GM18951 (cell line): ENCODE data around the gene MOB2.

Source experiments
- POLR2A ChIP-seq: IDR thresholded peaks from 4 replicates; pipeline ENCODE4 v1.6.1; 2011; ENCODE audit warnings: mild to moderate bottlenecking; ENCODE audit not compliant: insufficient read length, insufficient read depth; ENCODE audit errors: extremely low read depth
- in situ Hi-C: fragments of 300-500 bp; cut with MboI; formaldehyde crosslinking; loops from one replicate; pipeline ENCODE4 v1.12.0; 2022; ENCODE audit warnings: low sequenced_read_pairs, mixed read lengths, inconsistent platforms; ENCODE audit not compliant: unreplicated experiment

MOB2 gene

GRCh38 chr11:1504581-1505290, 18.2 kb upstream of the MOB2 start:
- in situ Hi-C loops = no loop called here

DNA sequence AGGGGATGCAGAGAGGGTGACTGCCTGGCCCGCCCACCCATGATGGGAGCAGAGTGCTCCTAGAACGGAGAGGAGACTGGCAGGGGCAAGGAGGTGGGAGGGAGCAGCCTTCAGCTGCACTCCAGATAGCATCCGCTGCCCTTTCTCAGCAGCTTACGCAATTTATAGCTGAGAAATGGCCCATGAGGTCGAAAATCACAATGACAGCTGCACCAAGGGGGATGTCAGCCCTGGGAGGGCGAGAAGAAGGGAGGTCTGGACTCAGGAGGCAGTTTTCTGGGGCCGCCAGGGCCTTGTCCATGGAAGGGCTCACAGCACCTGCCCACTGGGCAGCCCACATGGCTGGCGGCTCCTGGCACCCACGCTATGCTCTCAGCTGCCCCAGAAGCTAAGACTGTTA, 17.6 kb upstream of the MOB2 start:
- in situ Hi-C loops = no loop called here
- TF ChIP-seq POLR2A = no peak

More at GRCh38 chr11:1504581-1505290, 18.2 kb upstream of the MOB2 start:
- TF ChIP-seq POLR2A = no peak

DNA sequence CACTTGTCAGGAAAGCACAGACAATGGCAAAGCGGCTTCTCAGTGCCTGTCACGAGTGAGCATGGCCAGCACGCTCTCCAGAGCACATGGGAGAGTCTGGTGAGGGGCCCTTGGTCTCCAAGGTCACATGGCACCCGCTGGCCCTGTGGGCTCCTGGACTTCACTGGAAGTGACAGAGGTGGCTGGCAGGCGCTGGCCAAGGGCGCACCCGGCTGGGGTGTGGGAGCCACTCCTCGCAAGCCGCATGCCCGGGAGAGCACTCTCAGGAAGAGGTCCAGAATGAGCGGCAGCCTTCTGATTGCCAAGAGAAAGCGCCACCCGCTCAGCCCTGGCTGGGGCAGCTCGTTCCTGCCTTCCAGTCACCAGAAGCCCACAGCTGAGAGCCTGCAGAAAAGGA, 17.1 kb upstream of the MOB2 start:
- in situ Hi-C loops = no loop called here
- no peak for TF ChIP-seq POLR2A

DNA sequence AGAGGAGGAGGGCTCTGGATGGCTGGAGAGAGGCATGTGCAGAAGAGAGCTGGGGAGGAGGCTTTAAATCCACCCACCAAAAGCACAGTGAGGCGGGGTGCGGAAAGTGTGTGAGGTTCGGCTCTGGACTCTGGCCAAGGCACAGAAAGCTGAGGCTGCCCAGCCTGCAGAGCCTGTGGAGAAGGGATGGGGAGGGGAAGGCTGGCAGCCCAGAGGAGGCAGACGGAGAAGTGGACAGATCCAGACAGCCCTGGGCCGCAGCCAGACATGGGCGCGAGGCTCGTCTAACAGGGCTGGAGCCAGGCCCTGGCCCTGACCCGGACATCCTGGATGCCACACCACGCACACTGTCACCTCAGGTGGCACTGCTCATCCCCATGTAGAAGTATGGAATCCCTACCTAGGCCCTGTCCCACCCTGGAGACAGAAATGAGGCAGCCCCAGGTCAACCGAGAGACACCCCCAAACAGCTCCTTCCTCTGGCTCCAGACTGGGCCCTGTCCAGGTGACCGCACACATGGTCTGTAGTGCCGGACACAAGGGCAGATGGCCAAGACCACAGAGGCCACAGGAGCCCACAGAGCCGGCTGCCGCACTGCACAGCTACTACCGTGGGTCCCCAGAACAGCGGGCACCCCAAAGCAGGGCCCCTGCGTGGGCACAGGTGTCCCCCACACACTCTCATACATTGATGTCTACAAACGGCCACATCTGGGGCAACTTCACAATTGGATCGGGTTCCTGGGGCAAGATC, 16.6 kb upstream of the MOB2 start:
- TF ChIP-seq POLR2A = no peak
- in situ Hi-C loops = no loop called here

DNA sequence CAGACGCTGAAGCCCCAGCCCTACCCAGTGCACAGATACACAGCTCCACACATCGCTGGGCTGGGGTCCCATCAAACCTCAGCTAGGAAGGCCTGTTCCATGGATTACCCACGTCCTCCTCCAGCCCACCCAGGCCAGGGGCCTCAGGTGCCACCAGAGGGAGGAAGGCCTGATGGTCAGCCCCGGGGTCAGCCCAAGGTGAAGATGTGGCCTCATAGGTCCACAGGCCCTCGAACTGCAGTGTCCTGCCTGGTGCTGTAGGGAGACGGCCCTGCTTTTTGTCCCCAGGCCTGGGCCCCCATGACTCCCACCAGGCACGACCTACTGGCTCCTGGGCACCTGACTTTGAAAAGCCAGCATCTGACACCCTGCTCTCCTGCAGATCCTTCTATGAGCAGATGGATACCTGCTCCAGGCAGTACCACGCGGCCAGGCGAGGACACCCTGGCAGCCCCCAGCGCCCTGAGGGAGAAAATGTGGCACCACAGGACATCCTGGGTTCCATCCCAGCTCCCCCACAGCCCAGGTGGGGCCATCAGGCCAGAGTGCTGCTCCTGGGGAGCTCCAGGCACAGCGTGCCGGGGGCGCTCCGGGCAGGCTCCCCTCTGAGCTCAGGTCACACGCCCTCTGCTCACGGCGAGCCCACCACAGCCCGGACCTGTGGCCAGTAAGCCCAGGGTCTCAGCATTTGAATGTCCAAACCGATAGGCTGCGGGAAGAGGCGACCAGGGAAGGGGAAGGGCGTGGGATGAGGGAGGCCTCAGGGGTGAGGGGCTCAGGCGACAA, 15.8 kb upstream of the MOB2 start:
- in situ Hi-C loops = no loop called here
- TF ChIP-seq POLR2A = no peak

- in situ Hi-C loops = no loop called here
- no peak for TF ChIP-seq POLR2A
Measured at GRCh38 chr11:1501421-1502167, 15.0 kb upstream of the MOB2 start.

- in situ Hi-C loops = no loop called here
- no peak for TF ChIP-seq POLR2A
Measured at GRCh38 chr11:1500466-1501420, 14.2 kb upstream of the MOB2 start.

- in situ Hi-C loops = no loop called here
Measured at GRCh38 chr11:1499899-1500298, 13.3 kb upstream of the MOB2 start.

DNA sequence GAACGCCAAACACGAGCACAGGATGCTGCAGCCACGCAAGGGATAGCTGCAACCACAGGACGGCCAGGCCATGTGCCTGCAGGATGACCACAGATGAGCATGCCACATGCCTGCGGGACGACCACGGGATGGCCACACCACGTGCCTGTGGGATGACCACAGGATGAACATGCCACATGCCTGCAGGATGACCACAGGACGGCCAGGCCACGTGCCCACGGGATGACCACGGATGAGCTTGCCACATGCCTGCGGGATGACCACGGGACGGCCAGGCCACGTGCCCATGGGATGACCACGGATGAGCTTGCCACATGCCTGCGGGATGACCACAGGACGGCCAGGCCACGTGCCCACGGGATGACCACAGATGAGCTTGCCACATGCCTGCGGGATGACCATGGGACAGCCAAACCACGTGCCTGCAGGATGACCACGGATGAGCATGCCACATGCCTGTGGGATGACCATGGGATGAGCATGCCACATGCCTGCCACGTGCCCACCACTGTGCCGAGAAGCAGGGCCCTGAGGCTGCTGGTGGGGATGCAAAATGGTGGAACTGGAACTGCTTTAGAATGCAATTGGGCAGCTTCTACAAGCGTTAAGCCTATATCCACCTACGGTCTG, 12.8 kb upstream of the MOB2 start:
- TF ChIP-seq POLR2A = no peak
- in situ Hi-C loops = no loop called here

More at GRCh38 chr11:1499899-1500298, 13.3 kb upstream of the MOB2 start:
- no peak for TF ChIP-seq POLR2A

- in situ Hi-C loops = no loop called here
- no peak for TF ChIP-seq POLR2A
Measured at GRCh38 chr11:1498262-1498661, 11.7 kb upstream of the MOB2 start.

DNA sequence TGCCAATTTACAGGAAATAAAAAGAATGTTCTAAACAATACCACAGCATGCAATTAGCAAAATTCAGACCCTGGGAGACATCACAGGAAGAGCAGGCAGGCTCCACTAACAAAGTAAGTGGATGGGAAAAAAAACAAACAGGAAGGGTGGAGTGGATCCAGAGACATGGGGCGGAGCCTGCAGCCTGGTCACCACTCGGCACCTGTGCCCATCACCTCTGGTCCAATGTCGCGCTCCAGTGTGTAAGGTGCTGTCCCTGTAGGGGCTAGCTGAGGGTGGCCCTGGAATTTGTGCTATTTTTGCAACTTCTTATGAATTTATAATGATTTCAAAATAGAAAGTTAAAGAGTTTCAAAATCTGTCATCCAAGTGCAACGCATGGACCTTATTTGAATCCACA, 11.0 kb upstream of the MOB2 start:
- no peak for TF ChIP-seq POLR2A
- in situ Hi-C loops = no loop called here
